ENCODE results near the gene TRIM40. TPM values are rescaled to one million over a fixed set of nuclear protein-coding genes. Genes with fewer than 3 reads are reported as not detected.

Gene TRIM40
- total and polyA plus RNA-seq, 2 of the 13 experiments (the other 11 are each of a cell fraction or from before 2014, with no cell fraction given), result 0.58 TPM; not detected in 1

DNA sequence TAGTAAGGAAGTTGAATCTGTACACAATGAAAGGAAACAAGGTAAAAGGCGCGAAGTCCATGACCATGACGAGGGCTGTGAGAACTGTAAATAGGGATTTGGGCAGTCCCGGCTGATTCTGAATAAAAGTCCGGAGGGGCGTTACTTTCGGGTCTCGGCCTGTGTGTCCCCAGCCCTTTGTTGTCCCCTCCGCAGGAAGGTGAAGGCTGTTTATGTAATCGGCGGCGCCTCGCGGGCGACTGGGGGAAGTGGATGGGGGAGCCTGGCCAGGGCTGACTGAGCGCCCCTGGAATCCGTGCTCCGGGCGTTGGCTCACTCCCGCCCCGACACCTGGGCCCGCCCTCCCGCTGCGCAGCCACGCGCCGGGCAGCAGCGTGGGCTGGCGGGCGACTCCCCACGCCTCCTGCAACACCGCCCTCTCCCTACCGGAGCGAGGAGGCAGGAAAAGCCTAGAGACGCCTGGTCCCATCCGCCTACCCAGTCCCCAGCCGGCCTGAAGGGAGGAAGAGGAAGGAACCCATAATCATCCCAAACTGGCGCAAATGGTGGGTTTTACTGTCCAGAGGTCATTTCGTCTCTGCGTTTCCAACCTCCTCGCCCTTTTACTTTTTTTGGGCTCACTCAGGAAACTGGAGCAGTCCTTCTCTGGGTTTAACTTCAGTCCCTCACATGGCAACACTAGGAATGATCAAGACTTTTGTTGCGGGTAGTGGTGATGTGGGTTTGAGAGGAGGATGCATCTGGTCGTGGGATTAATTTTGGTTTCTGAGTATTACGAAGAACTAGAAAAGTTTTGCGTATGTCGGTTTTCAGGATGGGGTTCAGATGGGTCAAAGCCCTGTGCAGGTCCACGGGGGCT is 35.1 kb upstream of the TRIM40 start (continued):
- TF ChIP-seq MNT (IDR thresholded peaks at IDR 0.05) (peak; percentile 29; the same call in 1 of the 2 replicates), SKI (IDR thresholded peaks at IDR 0.05; ENCODE audit: partially characterized antibody) (peak; percentile 60), ZBTB43 (CRISPR knock-in tag; conservative IDR thresholded peaks at IDR 0.05) (peak; percentile 64; the same call in 1 of the 2 replicates), ZNF660 (CRISPR knock-in tag; IDR thresholded peaks at IDR 0.05; ENCODE audit: borderline replicate concordance, low read depth) (no peak), NAIF1 (CRISPR knock-in tag; IDR thresholded peaks at IDR 0.05; ENCODE audit: borderline replicate concordance) (peak; percentile 87; the same call in 1 of the 2 replicates), TP53 (CRISPR knock-in tag; conservative IDR thresholded peaks at IDR 0.05) (no peak), PATZ1 (CRISPR knock-in tag; IDR thresholded peaks at IDR 0.05) (peak; percentile 84), ERF (CRISPR knock-in tag; IDR thresholded peaks at IDR 0.05) (peak; percentile 95), HDAC6 (IDR thresholded peaks at IDR 0.05; ENCODE audit: low read depth, low read length) (no peak), ZNF790 (CRISPR knock-in tag; IDR thresholded peaks at IDR 0.05; ENCODE audit: borderline replicate concordance) (0 out of 2 replicates have a peak, but pooled peaks have one; percentile 57), MIER2 (CRISPR knock-in tag; IDR thresholded peaks at IDR 0.05) (peak; percentile 61; the same call in 1 of the 2 replicates), KLF11 (CRISPR knock-in tag; IDR thresholded peaks at IDR 0.05) (peak; percentile 55; the same call in 1 of the 2 replicates), FOXP4 (CRISPR knock-in tag; IDR thresholded peaks at IDR 0.05) (peak; percentile 84), RARG (CRISPR knock-in tag; IDR thresholded peaks at IDR 0.05; ENCODE audit: low read depth) (no peak)
- TF ChIP-seq, protein P1, sequence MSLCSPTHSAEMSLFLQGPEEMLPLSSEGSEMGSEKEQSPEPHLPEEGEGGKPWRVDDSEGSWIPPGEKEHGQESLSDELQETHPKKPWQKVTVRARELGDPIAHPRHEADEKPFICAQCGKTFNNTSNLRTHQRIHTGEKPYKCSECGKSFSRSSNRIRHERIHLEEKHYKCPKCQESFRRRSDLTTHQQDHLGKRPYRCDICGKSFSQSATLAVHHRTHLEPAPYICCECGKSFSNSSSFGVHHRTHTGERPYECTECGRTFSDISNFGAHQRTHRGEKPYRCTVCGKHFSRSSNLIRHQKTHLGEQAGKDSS (CRISPR knock-in tag; IDR thresholded peaks at IDR 0.05; ENCODE audit: borderline replicate concordance, low read depth), result 0 out of 2 replicates have a peak, but pooled peaks have one; percentile 41
- TF ChIP-seq, protein P2, sequence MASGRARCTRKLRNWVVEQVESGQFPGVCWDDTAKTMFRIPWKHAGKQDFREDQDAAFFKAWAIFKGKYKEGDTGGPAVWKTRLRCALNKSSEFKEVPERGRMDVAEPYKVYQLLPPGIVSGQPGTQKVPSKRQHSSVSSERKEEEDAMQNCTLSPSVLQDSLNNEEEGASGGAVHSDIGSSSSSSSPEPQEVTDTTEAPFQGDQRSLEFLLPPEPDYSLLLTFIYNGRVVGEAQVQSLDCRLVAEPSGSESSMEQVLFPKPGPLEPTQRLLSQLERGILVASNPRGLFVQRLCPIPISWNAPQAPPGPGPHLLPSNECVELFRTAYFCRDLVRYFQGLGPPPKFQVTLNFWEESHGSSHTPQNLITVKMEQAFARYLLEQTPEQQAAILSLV (CRISPR knock-in tag; IDR thresholded peaks at IDR 0.05; ENCODE audit: borderline replicate concordance), result peak; percentile 53; the same call in 1 of the 2 replicates
- TF ChIP-seq, protein P3, sequence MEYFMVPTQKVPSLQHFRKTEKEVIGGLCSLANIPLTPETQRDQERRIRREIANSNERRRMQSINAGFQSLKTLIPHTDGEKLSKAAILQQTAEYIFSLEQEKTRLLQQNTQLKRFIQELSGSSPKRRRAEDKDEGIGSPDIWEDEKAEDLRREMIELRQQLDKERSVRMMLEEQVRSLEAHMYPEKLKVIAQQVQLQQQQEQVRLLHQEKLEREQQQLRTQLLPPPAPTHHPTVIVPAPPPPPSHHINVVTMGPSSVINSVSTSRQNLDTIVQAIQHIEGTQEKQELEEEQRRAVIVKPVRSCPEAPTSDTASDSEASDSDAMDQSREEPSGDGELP (IDR thresholded peaks at IDR 0.05; ENCODE audit: borderline replicate concordance, low read depth), result peak; percentile 76

Data from HepG2 (cell line).